B cell (primary cell): ENCODE data around the gene CCDC88C. TPM values are rescaled to one million over a fixed set of nuclear protein-coding genes. Genes with fewer than 3 reads are reported as not detected.
A peak's percentile ranks its signal among the peaks of the same experiment; 100 is the strongest.

ENCODE experiments used
- ATAC-seq: fragments of 200-7000 bp; cut with Tn5 transposase; one replicate; pipeline ENCODE4 v1.10.0; 2021; ENCODE audit warnings: low read depth, mild to moderate bottlenecking, moderate number of reproducible peaks, moderate library complexity
- CTCF ChIA-PET: fragments of 350-600 bp; sonication (Branson Sonifier 250); formaldehyde crosslinking; loops from one replicate; lab custom pipeline; 2021; ENCODE audit warnings: antibody characterized with exemption, inconsistent platforms; lab: Charles Lee
- POLR2A ChIA-PET: fragments of 350-600 bp; sonication (Branson Sonifier 250); formaldehyde crosslinking; loops from one replicate; lab custom pipeline; 2021; ENCODE audit warnings: antibody characterized with exemption; lab: Charles Lee
- DNase-seq: peaks from one replicate; pipeline ENCODE4 v3.0.0; 2013
- H2AFZ ChIP-seq: 2 replicates; pipeline ENCODE4 v1.6.1; 2012; ENCODE audit warnings: mild to moderate bottlenecking, low read depth, low read length; ENCODE audit not compliant: insufficient read depth, poor library complexity, severe bottlenecking
- H3K27ac ChIP-seq, 2 donors: 1 replicate in 1 of 2; 2 replicates in 1 of 2; pipeline ENCODE4 v1.5.1; 2012 to 2013; ENCODE audit warnings: low read length in 2 of 2, mild to moderate bottlenecking in 2 of 2, moderate library complexity in 1 of 2
- H3K27me3 ChIP-seq, 4 experiments: fragments of 200-600 bp in 1 of 4; sonication (generic) in 1 of 4; replicated peaks in 1 of 4; 1 replicate in 2 of 4; 2 replicates in 2 of 4; pipeline versions ENCODE4 v1.6.1 to v1.7.0; 2013 to 2016; ENCODE audit warnings: low read length in 3 of 4, mild to moderate bottlenecking in 2 of 4, mixed read lengths in 1 of 4, moderate library complexity in 1 of 4; ENCODE audit not compliant: insufficient read depth in 4 of 4, control insufficient read depth in 3 of 4; ENCODE audit errors: control extremely low read depth in 1 of 4
- H3K36me3 ChIP-seq, 2 experiments: replicated peaks in 1 of 2; 1 replicate in 1 of 2; 2 replicates in 1 of 2; pipeline versions ENCODE4 v1.6.1 to v1.7.1; 2013; ENCODE audit warnings: low read length in 1 of 2; ENCODE audit not compliant: insufficient read depth in 2 of 2, control insufficient read depth in 1 of 2; ENCODE audit errors: control extremely low read depth in 1 of 2, extremely low read depth in 1 of 2
- H3K4me1 ChIP-seq, 2 donors: fragments of 200-600 bp in 1 of 2; sonication (generic) in 1 of 2; 1 replicate in 1 of 2; 2 replicates in 1 of 2; pipeline versions ENCODE4 v1.5.1 to v1.6.1; 2013 to 2017; ENCODE audit warnings: low read length in 2 of 2; ENCODE audit not compliant: control insufficient read depth in 2 of 2, insufficient read depth in 2 of 2
- H3K4me2 ChIP-seq: replicated peaks from 2 replicates; pipeline ENCODE3; 2012; ENCODE audit warnings: mild to moderate bottlenecking, low read depth, low read length; ENCODE audit not compliant: poor library complexity, severe bottlenecking
- H3K4me3 ChIP-seq, 5 experiments: fragments of 200-600 bp in 1 of 5; sonication (generic) in 1 of 5; 1 replicate in 3 of 5; 2 replicates in 2 of 5; pipeline versions ENCODE4 v1.5.1 to v1.7.0; 2011 to 2016; ENCODE audit warnings: low read length in 4 of 5, mild to moderate bottlenecking in 4 of 5, low read depth in 2 of 5, control low read depth in 1 of 5, moderate library complexity in 1 of 5; ENCODE audit not compliant: insufficient read depth in 1 of 5; ENCODE audit errors: control extremely low read depth in 1 of 5, extremely low read depth in 1 of 5
- H3K79me2 ChIP-seq: fragments of 200-600 bp; sonication (generic); one replicate; pipeline ENCODE4 v1.6.0; 2016; ENCODE audit warnings: low read length; ENCODE audit not compliant: control insufficient read depth, insufficient read depth
- H3K9ac ChIP-seq: fragments of 200-600 bp; sonication (generic); 2 replicates; pipeline ENCODE4 v1.6.1; 2017; ENCODE audit warnings: mild to moderate bottlenecking, low read length, moderate library complexity
- H3K9me3 ChIP-seq, 3 donors: one replicate each; pipeline versions ENCODE4 v1.6.1 to v1.7.1; 2013; ENCODE audit warnings: low read length in 2 of 3; ENCODE audit not compliant: control insufficient read depth in 2 of 3, insufficient read depth in 1 of 3; ENCODE audit errors: control extremely low read depth in 1 of 3
- H4K20me1 ChIP-seq: 2 replicates; pipeline ENCODE4 v1.6.0; 2012; ENCODE audit warnings: mild to moderate bottlenecking, low read length; ENCODE audit not compliant: insufficient read depth, control insufficient read depth, poor library complexity, severe bottlenecking
- H3K27ac Mint-ChIP-seq: one replicate; pipeline ENCODE4 v1.8.0; 2021; ENCODE audit warnings: mixed read lengths
- H3K27me3 Mint-ChIP-seq: one replicate; pipeline ENCODE4 v1.8.0; 2021; ENCODE audit warnings: mixed read lengths
- H3K4me1 Mint-ChIP-seq: one replicate; pipeline ENCODE4 v1.8.0; 2021; ENCODE audit warnings: mixed read lengths
- H3K4me3 Mint-ChIP-seq: one replicate; pipeline ENCODE4 v1.8.0; 2021; ENCODE audit warnings: mixed read lengths
- H3K9me3 Mint-ChIP-seq: one replicate; pipeline ENCODE4 v1.8.0; 2022; ENCODE audit warnings: mixed read lengths; ENCODE audit not compliant: insufficient read depth
- CTCF ChIP-seq: fragments of 200-600 bp; IDR thresholded peaks from one replicate; pipeline ENCODE4 v1.8.0; 2022; ENCODE audit warnings: antibody characterized with exemption, mild to moderate bottlenecking
- EZH2 ChIP-seq: IDR thresholded peaks from 2 replicates; pipeline ENCODE4 v1.6.1; 2012; ENCODE audit warnings: borderline replicate concordance, low read depth, mild to moderate bottlenecking, moderate library complexity, low read length; ENCODE audit not compliant: insufficient read depth, poor library complexity, severe bottlenecking
- WGBS: methylation state at CpG from one replicate; pipeline ENCODE4 v1.1.5; 2013; ENCODE audit warnings: missing lambda C conversion rate; ENCODE audit not compliant: insufficient coverage; 5-methylcytosine and 5-hydroxymethylcytosine counted together
- intact Hi-C: fragments of 100-400 bp; cut with micrococcal nuclease; formaldehyde crosslinking; loops from one replicate; pipeline ENCODE4 v1.10.0; 2022
- polyA plus RNA-seq: library from polyadenylated mRNA; depleted of rRNA; stranded (reverse); fragments of >200 nt; gene quantifications from 2 replicates; pipeline ENCODE4 v1.2.3, GENCODE V29; 2012
- total RNA-seq, 2 donors: library from RNA; stranded (reverse); fragments of 120-200 nt in 1 of 2; gene quantifications; 1 replicate in 1 of 2; 2 replicates in 1 of 2; pipeline versions ENCODE4 v1.2.3 to v1.2.4, GENCODE V29; 2013 to 2022

Gene CCDC88C
- total and polyA plus RNA-seq, 2 donors (not counting 1 experiment from before 2014, with no cell fraction given) = 98.7 to 181 TPM

DNA sequence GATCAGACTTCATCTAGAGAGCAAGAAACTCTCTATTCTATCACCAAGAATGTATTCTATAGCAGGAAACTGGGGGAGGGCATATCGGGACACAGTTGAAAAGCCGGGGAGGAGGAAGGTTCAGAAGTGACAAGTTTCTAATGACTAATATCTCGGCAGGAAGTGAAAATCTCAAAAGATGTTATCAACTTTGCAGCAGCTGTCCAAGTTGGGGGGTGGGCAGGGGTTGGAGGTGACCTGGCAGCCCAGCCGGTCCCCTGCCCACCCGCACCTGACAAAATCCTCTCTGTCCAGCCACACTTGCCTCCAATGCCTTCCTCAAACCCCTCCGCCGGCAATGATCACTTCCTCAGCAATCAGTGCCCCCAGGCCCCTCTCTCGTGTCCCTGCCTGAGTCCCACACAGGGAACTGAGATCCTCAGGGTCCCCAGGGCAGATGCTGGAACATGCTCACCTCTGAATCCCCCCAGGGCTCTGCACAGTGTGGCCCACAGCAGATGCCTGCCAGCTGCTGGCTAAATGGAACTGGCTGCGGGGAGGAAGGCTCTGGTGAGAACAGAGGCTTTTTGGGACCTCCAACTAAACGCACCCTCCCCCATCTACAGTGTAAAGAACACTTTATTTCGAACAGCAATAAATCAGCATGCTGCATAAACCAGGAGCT is 43.9 kb downstream of the CCDC88C start:
- WGBS = 0% methylated on average over 8 of the region's 11 CpGs
- Histone ChIP-seq H2AFZ (no peak overlapping the region), H3K9ac (peak overlapping the region; percentile 38), H3K9me3 (no peaks in the 10 kb centered on the region), H3K79me2 (peaks cover 99% of the 10 kb centered on the region), H3K4me2 (peak overlapping the region; percentile 79), H3K4me1 (peaks cover 84 to 98% of the 10 kb centered on the region in 2 donors), H4K20me1 (peaks cover 66% of the 10 kb centered on the region), H3K36me3 (peaks cover 0 to 36% of the 10 kb centered on the region in 2 experiments), H3K27me3 (no peaks in the 10 kb centered on the region), H3K27ac (peak overlapping the region; percentile 73 to 80), H3K4me3 (peak overlapping the region in 3 of 5 experiments; percentile 5 to 31 (median 9))
- intact Hi-C loops = loop anchor here (2.0 kb wide), 1 partner anchor 49 kb away; no protein-coding TSS in a partner anchor
- Mint-ChIP-seq H3K4me3 (peak overlapping the region; percentile 88), H3K27me3 (no peaks in the 10 kb centered on the region), H3K4me1 (peaks cover 97% of the 10 kb centered on the region), H3K9me3 (no peaks in the 10 kb centered on the region), H3K27ac (peak overlapping the region; percentile 96)
- DNase-seq = peak; percentile 63
- CTCF ChIA-PET = interaction anchor here (1.0 to 4.0 kb wide), 8 partner anchors 11 to 54 kb away, joined by 3 to 31 read pairs (median 7); partner anchors contain the start of gene CCDC88C
- POLR2A ChIA-PET = interaction anchor here (1.0 to 2.0 kb wide), 3 partner anchors 25 to 50 kb away, joined by 3 to 5 read pairs (median 3); no protein-coding TSS in a partner anchor
- peak; percentile 54 for ATAC-seq
- TF ChIP-seq EZH2 (no peak), CTCF (no peak)
